HG03575 (cell line): ENCODE measurements around the gene MAP3K2.

Source experiments
- ATAC-seq: cut with Tn5 transposase; IDR thresholded peaks from one replicate; pipeline ENCODE4 v1.9.1; 2021; ENCODE audit not compliant: unreplicated experiment, insufficient number of reproducible peaks, low FRiP score; ENCODE audit errors: extremely low read depth

The MAP3K2 gene

DNA sequence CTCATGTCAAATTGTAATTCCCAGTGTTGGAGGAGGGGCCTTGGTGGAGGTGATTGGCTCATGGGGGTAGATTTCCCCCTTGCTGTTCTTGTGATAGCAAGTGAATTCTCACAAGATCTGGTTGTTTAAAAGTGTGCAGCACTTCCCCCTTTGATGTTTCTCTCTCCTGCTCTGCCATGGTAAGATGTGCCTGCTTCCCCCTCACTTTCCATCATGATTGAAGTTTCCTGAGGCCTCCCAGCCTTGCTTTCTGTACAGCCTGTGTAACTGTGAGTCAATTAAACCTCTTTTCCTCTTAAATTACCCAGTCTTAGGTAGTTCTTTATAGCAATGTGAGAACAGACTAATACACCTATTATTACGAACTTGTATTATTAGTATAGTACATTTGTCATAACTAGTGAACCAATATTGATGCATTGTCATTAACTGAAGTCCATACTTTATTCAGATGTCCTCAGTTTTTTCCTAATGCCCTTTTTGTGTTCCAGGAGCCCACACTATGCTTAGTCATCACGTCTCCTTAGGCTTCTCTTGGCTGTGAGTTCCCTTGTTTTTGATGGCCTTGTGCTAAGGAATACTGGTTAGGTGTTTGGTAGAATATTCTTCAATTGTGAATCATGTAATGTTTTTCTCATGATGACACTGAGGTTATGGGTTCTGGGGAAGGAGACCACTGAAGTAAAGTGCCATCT is 4.5 kb upstream of the MAP3K2 start:
- ATAC-seq = no peak

DNA sequence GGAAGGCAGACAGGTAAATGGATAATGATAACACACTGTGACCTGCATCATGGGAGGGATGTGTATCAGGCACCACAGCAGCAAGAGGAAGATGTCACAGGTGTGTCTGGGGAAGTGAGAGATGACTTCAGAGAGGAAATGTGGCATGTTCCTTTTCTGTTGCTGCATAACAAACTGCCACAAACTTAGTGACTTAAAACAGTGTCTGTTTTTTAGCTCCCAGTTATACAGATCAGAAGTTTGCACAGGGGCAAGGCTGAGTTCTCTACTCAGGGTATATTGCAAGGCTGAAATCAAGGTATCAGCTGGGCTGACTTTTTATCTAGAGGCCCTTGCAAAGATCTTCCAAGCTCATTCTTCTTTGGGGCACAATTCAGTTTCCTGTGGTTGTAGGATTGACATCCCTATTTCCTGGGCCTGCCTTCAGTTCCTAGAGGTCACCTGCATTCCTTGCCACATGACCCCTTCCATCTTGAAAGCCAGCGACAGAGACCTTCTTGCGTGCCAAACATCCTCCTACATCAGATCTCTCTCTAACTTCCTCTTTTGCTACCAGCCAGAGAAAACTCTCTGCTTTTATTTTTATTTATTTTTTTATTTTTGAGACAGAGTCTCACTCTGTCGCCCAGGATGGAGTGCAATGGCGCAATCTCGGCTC is 2.1 kb upstream of the MAP3K2 start:
- no peak for ATAC-seq

DNA sequence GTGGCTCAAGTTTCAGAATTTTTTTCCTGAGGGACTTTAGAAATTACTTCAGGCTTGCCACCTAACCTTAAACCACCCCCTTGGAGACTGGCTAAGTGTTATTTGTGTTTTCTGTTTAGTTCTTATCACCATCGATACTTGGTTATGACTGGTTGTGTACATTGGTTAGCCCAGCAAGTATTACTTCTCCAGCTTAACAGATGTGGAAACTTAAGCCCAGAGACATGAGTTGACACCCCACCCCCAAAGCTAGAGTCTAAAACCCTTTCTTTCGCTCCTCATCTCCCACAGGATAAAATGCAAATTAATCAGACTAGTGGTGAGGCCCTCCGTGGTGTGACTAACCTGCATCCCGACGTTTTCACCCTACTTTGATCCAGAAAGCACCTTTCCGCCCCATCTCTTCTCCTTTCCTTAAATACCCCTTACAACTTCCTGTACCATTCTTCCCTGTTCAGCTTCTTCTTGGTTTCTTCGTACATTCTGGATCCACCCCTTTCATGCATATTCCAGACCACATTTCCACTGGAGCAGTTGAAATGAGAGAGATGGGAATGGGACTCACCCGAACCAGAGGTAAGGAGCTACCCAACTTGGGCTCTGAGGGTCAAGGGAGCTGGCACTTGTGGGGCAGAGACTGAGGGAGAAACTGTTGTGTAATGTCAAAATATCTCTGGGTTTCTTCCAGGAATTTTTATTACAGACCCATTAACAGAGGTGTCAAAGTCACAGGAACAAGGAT is 819 bp upstream of the MAP3K2 start:
- no peak for ATAC-seq

DNA sequence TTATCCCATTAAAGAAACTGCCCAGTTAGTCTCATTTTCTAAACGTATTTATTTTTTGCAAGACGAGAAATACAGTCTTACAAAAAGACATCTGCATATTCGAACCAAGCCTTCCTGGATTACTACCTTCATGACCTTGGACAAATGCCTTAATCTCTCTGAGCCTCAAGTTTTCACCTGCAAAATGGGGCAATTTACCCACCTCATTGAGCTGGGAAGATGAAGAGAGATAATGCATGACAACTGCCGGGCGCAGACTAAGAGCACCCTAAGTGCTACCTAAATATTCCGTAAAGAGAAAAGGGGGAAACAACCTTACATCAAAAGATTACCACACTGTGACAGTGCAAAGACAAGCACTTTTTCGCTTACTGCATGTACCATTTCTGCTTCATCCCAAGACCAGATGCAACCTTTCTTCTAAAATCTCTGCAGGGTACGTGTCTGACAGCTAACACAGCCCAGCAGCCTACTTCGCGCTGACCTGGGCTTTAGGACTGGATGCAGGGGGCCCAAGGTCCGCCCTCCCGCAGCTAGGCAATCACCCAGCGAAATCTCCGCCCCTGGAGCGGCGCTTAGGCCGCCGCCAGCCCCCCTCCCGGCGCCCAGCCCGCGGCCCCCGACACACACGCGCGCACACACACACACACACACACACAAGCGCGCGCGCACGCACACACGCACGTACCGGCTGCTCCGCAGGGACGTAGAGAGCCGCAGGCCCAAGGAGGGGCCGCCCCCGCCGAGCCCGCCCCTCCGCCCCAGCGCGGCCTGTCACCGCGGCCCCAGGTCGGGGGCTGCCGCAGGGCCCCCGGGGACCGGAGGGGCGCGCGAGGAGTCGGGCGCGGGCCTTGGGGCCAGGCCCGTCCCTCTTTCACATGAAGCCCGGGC is 766 bp downstream of the MAP3K2 start:
- no peak for ATAC-seq

DNA sequence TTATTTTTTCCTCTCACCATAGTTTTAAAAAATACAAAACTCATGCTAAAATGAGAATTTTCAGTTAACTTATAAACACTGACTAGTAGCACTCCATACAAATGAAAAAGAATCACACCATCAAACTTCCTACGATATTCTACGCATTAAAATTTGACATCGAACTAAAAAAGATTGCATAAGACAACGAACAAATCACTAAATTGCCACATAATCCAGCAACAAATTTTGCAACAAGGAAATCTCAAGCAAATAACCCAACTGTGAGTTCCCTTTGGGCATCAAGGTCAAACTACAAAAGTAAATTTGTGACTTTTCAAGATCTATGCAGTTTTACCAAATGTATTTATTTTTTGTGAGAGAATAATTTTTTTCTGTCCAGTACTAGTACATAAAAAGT is 1.5 kb downstream of the MAP3K2 start:
- no peak for ATAC-seq

DNA sequence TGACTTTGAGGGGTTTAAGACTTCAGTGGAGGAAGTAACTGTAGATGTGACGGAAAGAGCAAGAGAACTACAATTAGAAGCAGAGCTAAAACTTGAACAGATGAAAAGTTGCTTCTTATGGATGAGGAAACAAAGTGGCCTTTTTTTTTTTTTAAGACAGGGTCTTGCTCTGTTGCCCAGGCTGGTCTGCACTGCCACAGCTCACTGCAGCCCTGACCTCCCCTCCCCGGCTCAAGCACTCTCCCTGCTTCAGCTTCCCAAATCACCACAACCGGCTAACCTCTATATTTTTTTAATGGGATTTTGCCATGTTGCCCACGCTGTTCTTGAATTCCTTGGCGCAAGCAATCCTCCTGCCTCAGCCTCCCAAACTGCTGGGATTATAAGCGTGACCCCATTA is 3.2 kb downstream of the MAP3K2 start:
- ATAC-seq = no peak

DNA sequence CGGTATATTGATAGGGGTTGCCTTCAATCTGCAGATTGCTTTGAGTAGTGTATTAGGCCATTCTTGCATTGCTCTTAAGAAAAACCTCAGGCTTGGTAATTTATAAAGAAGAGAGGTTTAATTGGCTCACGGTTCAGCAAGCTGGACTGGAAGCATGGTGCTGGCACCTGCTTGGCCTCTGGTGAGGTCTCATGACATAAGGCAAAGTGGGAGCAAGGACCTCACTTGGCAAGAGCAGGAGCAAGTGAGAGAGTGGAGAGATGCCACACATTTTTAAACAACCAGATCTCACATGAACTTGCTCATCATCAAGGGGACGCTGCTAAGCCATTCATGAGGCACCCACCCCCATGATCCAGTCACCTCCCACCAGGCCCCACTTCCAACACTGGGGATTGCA is 4.9 kb downstream of the MAP3K2 start:
- ATAC-seq = no peak

DNA sequence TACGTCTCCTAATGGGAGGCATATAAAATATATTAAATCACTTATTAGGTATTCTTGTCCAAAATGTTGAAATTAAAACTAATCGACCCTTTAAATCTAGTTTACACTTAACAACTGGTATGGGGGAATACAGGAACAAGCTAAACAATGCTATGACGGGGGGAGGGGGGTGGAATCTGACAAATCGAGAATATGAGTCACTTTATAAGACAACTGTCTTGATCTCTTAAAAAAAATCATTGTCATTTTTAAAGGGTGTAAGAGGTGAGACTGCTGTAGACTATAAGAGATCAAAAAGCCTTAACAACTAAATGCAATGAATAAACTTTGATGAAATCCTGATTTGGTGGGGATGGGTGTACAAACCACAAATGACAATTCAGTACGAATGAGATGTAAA is 6.0 kb downstream of the MAP3K2 start:
- ATAC-seq = no peak

DNA sequence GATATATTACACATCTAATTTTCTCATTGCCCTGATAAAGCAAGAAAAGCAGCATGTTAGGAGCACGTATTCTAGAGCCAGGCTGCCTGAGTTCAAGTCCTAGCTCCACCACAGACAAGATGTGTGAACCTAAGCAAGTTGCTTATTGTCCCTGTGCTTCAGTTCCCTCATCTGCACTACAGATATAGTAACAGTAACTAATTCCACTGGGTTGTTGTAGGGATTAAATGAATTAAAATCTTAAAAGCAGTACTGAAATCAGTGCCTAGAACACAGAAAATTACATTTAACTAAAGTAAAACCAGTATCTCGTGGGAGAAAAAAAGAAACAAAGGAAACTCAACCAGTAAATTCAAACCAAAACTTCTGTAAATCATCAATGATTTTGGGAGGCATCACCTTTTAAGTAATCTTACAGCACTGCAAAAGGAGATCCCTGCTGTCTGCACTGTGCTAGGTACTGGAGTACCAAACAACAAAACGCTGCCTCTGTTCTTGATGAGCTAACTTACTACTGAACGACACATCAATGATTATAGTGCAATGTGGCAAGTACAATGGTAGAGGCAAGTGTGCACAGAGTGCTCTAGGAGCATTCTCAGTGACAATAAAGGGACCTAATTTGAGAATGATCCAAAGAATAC is 7.9 kb downstream of the MAP3K2 start:
- no peak for ATAC-seq

DNA sequence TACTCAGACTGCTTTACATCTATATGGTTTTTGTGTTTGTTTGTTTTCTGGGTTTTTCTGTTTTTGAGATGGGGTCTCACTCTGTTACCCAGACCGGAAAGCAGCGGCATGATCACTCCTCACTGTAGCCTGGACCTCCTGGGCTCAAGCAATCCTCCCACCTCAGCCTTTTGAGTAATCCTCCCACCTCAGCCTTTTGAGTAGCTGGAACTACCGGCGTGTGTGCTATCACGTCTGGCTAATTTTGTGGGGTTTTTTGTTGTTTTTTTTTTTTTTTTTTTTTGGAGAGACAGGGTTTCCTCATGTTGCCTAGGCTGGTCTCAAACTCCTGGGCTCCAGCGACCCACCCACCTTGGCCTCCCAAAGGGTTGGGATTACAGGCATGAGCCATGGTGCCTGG is 9.1 kb downstream of the MAP3K2 start:
- no peak for ATAC-seq

DNA sequence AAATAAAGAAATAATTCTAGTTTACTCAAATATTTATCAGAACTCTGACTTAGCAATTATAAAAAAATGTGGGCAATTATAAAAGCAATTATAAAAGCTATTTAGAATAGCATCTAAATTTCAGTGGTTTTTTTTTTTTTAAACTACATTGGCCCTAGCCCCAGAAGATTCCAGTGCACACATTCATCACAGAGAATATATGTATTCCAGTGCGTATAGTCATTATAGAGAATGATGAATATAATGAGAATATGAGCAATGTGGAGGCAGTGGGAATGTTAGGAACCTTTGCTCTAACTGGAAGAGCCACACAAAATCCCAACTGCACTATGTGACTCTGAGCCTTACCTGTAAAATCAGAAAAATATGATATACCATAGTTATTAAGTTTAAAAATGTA is 10.5 kb downstream of the MAP3K2 start:
- ATAC-seq = no peak

DNA sequence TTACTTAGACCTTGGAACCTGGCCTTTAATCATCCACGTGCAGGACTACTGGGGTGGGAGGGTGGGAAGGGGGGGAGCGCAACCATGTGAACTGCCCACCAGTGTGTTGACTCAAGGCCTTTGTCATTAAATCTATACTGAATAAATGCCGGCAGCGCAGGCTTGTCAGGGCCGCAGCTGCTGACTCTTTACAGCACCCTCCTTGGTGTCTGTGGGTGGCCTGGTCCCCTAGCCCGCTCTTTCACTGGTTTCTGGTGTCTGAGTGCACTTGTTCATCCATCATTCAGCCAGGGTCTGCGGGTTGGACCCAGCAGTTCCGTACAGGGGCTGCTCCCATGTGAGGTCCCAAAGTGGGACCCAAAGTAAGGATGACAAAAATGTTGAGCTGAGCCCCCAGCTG is 11.5 kb downstream of the MAP3K2 start:
- no peak for ATAC-seq

DNA sequence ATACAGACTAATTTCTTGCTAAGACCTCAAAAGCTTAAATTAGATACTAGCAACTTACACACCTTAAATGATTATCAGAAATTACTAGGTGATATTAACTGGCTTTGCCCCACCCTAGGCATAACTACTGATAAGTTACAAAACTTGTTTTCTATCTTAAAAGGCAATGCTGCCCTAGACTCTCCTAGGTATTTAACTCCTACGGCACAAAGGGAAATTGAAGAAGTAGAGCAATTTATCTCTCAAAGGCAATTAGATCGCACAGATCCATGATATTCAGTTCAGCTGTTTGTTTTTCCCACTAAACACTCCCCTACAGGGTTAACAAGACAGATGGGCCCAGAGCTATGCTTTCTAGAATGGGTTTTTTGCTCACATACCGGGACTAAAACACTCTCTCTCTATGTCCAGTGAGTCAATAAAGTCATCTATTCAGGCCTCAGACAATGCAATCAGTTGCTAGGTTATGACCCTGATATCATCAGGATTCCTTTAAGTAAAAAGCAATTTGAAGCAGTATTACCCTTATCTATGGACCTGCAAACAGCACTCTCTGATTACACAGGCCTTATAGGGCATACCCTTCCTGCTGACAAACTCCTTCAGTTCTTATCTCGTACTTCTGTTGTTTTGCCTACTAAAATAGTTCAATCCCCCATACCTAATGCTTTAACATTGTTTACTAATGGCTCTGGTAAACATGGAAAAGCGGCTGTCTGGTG is 14.3 kb downstream of the MAP3K2 start:
- ATAC-seq = no peak

DNA sequence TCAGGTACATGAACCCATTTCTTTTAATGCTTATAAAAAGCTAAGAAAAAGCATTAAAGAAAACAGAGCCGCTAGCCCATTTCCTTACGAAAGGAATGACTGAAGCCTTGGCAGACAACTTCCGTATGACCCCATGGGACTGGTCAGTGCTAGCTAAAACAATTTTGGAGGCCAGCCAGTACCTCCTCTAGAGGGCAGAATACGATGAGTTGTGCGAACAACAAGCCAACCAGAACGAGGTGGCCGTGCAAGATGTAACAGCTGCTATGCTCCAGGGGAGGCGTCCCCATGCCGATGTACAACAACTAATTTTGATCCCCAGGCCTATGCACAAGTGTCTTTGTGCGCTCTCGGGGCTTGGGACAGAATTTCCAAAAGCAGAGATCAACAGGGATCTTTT is 16.7 kb downstream of the MAP3K2 start:
- ATAC-seq = no peak

DNA sequence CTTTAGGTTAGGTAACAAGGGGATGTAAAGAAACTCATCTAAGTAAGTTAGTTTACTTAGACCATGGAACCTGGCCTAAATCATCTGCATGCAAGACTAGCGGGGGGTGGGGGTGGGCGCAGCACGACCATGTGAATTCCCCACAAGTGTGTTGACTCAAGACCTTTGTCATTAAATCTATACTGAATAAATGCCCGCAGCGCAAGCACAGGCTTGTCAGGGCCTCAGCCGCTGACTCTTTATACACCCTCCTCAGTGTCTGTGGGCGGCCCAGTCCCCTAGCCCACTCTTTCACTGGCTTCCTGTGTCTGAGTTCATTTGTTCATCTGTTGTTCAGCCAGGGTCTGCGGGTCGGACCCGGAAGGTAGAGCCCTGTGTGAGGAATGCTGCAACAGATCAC is 17.8 kb downstream of the MAP3K2 start:
- no peak for ATAC-seq

DNA sequence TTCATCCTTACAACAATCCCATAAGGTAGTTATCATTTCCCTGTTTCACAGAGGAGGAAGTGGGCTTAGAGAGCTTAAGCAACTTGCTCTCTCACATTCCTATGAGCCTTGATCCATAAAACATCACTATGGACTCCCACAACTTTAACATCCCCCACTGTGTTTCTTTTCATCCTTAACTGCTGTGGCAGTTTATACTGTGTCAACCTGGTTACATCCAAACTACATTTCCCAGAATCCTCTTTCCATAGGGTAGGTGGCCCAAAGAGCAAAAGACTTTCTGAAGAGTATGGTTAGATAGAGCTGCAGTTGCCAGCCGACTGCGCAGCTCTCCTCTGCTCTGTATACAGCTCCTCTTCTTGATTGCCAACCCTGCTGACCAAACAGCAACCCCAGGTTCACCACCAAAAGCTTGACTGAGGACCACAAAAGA is 22.5 kb downstream of the MAP3K2 start:
- no peak for ATAC-seq

DNA sequence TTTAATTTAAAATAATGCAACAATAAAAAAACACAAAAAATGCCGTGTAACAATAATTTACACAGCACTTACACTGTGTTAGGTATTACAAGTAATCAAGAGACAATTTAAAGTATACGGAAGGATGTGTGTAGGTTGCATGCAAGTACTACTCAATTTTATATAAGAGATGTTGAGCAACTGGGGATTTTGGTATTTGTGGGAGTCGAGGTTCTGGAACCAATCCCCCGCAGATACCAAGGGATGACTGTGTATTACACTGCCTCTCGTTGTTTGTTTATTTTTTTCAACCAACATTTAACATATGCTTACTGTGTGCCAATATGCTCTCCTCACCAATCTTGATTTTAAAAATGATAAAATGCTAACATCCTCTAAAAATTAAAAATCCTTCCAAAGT is 24.8 kb downstream of the MAP3K2 start:
- no peak for ATAC-seq
